NT2/D1 (cell line): ENCODE results near the gene CSKMT.

Experiments
- SUZ12 ChIP-seq: IDR thresholded peaks from 2 replicates; pipeline ENCODE4 v1.6.1; 2011; ENCODE audit not compliant: insufficient read length, insufficient read depth; ENCODE audit errors: extremely low read depth
- YY1 ChIP-seq: IDR thresholded peaks from 2 replicates; pipeline ENCODE4 v1.6.1; 2011; ENCODE audit not compliant: insufficient read length, insufficient read depth
- ZNF274 ChIP-seq: IDR thresholded peaks from 2 replicates; pipeline ENCODE4 v1.6.1; 2011; ENCODE audit warnings: mild to moderate bottlenecking, low read depth, low read length

GRCh38 chr11:62649486-62649885, 15.6 kb upstream of the CSKMT start:
- TF ChIP-seq YY1 (no peak), ZNF274 (no peak), SUZ12 (no peak)
